ENCODE data around the gene DESI2. TPM values are rescaled to one million over a fixed set of nuclear protein-coding genes. Genes with fewer than 3 reads are reported as not detected.
A peak's percentile ranks its signal among the peaks of the same experiment; 100 is the strongest.

Gene DESI2
- polyA plus RNA-seq, 1 of the 3 experiments (the other 2 are of a cell fraction): 14.0 TPM

DNA sequence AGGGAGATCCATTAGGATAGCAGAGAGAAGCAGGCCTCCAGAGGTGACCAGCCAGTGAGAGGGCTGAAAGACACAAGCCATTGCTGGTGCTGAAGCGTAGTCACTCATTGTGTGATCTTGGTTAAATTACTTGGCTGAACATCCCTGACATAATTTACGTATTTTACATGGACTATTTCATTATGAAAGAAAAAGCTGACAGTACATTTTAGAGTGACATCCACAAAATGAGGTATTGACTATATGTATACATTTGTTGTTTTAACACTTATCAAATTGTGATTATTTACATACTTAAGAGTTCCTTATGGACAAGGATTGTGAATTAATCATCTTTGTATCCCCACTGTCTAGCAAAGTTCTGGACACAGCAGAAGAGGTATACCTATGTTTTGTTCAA, 14.9 kb downstream of the DESI2 start:
- Histone ChIP-seq H3K4me2 (no peak overlapping the region), H3K79me2 (ENCODE audit: insufficient read depth) (peaks cover 93% of the 10 kb centered on the region), H3K36me3 (replicated peaks in 1 of 2; ENCODE audit: control insufficient read depth in 1 of 2, insufficient read depth in 2 of 2, low read length in 1 of 2) (peaks cover 5% of the 10 kb centered on the region in 2 experiments), H3K27ac (ENCODE audit: low read depth in 2 of 2, low read length in 1 of 2) (no peak overlapping the region), H3F3A (replicated peaks; ENCODE audit: insufficient read depth) (peaks cover 4% of the 10 kb centered on the region), H3K9ac (no peak overlapping the region), H3K9me2 (no peaks in the 10 kb centered on the region), H2AFZ (ENCODE audit: low read depth) (no peak overlapping the region), H3K27me3 (ENCODE audit: insufficient read depth) (no peaks in the 10 kb centered on the region), H3K4me3 (ENCODE audit: low read depth in 2 of 2, low read length in 1 of 2) (no peak overlapping the region), H4K20me1 (ENCODE audit: insufficient read depth) (peaks cover 11% of the 10 kb centered on the region; the same call in 1 of the 2 replicates), H3K4me1 (ENCODE audit: control insufficient read depth in 1 of 2, insufficient read depth in 2 of 2, low read depth in 1 of 2, low read length in 1 of 2) (peaks cover under 1 to 4% of the 10 kb centered on the region in 2 experiments; a peak in 3 of 4 replicates), H3K9me3 (no peaks in the 10 kb centered on the region)
- CTCF ChIA-PET: no interaction called here
- POLR2A ChIA-PET: no interaction called here
- TF ChIP-seq FOSL2 (IDR thresholded peaks at IDR 0.05; ENCODE audit: borderline replicate concordance, low read depth) (no peak), FOXJ3 (CRISPR knock-in tag; IDR thresholded peaks at IDR 0.05) (no peak), FOXM1 (IDR thresholded peaks at IDR 0.05; ENCODE audit: low read depth) (no peak), POLR2AphosphoS5 (IDR thresholded peaks at IDR 0.05; ENCODE audit: low read depth, low read length) (no peak), NFIC (IDR thresholded peaks at IDR 0.05; ENCODE audit: borderline replicate concordance) (no peak), TAF1 (IDR thresholded peaks at IDR 0.05; ENCODE audit: borderline replicate concordance, low read depth, low read length) (no peak), NRF1 (IDR thresholded peaks at IDR 0.05; ENCODE audit: low read depth, low read length) (no peak), TCF12 (IDR thresholded peaks at IDR 0.05) (no peak)
- TF ChIP-seq, protein P1, sequence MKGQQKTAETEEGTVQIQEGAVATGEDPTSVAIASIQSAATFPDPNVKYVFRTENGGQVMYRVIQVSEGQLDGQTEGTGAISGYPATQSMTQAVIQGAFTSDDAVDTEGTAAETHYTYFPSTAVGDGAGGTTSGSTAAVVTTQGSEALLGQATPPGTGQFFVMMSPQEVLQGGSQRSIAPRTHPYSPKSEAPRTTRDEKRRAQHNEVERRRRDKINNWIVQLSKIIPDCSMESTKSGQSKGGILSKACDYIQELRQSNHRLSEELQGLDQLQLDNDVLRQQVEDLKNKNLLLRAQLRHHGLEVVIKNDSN (IDR thresholded peaks at IDR 0.05; ENCODE audit: borderline replicate concordance, low read depth): no peak
- WGBS (ENCODE audit: low lambda C conversion rate): 96% methylated on average over 2 of the region's 2 CpGs
- DNase-seq: no peak

DNA sequence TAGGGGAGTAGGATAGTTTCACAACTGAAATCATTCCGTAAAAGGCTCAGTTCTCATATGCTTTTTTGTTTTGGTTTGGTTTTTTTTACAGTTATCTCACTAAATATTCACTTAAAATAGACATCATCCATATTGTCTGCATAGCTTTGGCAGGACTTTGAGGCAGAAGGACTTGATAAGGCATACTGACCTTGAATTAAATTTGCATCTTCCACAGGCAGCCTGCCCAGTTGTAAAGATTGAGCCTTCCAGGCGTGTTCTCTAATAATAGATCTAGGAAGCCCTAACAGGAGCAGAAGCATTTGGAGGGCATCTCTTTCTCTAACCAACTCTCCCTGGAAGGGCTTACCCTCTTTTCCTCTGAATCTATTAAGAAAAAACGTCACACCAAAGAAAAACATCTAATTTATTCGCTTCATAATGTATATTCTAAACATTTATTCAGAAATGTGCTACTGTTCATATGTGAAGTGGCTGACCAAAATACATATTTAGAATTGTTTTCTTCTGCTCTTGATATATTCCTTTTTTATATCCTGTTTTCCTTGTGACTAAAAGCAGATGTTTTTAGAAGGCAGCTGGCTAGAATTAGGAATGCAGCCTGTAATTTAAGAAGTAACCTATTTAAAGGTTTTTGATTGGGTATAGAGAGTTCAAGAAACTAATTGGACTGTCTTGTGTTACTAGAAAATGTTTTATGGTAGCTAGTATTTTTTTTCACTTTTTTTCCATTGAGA, 20.2 kb downstream of the DESI2 start:
- no peak overlapping the region for H2AFZ ChIP-seq (ENCODE audit: low read depth)
- H3K4me3 ChIP-seq (ENCODE audit: low read depth in 2 of 2, low read length in 1 of 2): no peak overlapping the region
- peak overlapping the region; percentile 48 to 87 for H3K27ac ChIP-seq (ENCODE audit: low read depth in 2 of 2, low read length in 1 of 2)
- CTCF ChIA-PET: interaction anchor here (1.4 kb wide), 1 partner anchor 8 kb away, joined by 4 read pairs; no protein-coding TSS in a partner anchor
- H3K9me3 ChIP-seq: no peaks in the 10 kb centered on the region
- H3F3A ChIP-seq (replicated peaks; ENCODE audit: insufficient read depth): peaks cover 17% of the 10 kb centered on the region
- H3K9me2 ChIP-seq: no peaks in the 10 kb centered on the region
- H4K20me1 ChIP-seq (ENCODE audit: insufficient read depth): 0 out of 2 replicates have a peak, but pooled peaks cover 11% of the 10 kb centered on the region
- peaks cover 10 to 12% of the 10 kb centered on the region in 2 experiments; a peak in 3 of 4 replicates for H3K4me1 ChIP-seq (ENCODE audit: control insufficient read depth in 1 of 2, insufficient read depth in 2 of 2, low read depth in 1 of 2, low read length in 1 of 2)
- H3K36me3 ChIP-seq (replicated peaks in 1 of 2; ENCODE audit: control insufficient read depth in 1 of 2, insufficient read depth in 2 of 2, low read length in 1 of 2): peaks cover 5 to 11% of the 10 kb centered on the region in 2 experiments
- 50% methylated on average over 4 of the region's 4 CpGs for WGBS (ENCODE audit: low lambda C conversion rate)
- no peak overlapping the region; the same call in 1 of the 2 replicates for H3K4me2 ChIP-seq
- DNase-seq: peak; percentile 49
- POLR2A ChIA-PET: no interaction called here
- H3K27me3 ChIP-seq (ENCODE audit: insufficient read depth): no peaks in the 10 kb centered on the region
- H3K79me2 ChIP-seq (ENCODE audit: insufficient read depth): peaks cover 79% of the 10 kb centered on the region
- no peak overlapping the region for H3K9ac ChIP-seq
- no peak for TF ChIP-seq NFIC (IDR thresholded peaks at IDR 0.05; ENCODE audit: borderline replicate concordance)
- TF ChIP-seq, protein P2, sequence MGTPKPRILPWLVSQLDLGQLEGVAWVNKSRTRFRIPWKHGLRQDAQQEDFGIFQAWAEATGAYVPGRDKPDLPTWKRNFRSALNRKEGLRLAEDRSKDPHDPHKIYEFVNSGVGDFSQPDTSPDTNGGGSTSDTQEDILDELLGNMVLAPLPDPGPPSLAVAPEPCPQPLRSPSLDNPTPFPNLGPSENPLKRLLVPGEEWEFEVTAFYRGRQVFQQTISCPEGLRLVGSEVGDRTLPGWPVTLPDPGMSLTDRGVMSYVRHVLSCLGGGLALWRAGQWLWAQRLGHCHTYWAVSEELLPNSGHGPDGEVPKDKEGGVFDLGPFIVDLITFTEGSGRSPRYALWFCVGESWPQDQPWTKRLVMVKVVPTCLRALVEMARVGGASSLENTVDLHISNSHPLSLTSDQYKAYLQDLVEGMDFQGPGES (IDR thresholded peaks at IDR 0.05; ENCODE audit: low read depth, low read length): no peak
- TF ChIP-seq, protein P3, sequence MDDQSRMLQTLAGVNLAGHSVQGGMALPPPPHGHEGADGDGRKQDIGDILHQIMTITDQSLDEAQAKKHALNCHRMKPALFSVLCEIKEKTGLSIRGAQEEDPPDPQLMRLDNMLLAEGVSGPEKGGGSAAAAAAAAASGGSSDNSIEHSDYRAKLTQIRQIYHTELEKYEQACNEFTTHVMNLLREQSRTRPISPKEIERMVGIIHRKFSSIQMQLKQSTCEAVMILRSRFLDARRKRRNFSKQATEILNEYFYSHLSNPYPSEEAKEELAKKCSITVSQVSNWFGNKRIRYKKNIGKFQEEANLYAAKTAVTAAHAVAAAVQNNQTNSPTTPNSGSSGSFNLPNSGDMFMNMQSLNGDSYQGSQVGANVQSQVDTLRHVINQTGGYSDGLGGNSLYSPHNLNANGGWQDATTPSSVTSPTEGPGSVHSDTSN (IDR thresholded peaks at IDR 0.05): no peak
- no peak for TF ChIP-seq MEF2A (IDR thresholded peaks at IDR 0.05; ENCODE audit: borderline replicate concordance, low read depth)
- no peak for TF ChIP-seq FOXJ3 (CRISPR knock-in tag; IDR thresholded peaks at IDR 0.05)
- no peak for TF ChIP-seq NRF1 (IDR thresholded peaks at IDR 0.05; ENCODE audit: low read depth, low read length)
- no peak for TF ChIP-seq MXI1 (IDR thresholded peaks at IDR 0.05; ENCODE audit: low read depth, low read length)
- TF ChIP-seq, protein P4, sequence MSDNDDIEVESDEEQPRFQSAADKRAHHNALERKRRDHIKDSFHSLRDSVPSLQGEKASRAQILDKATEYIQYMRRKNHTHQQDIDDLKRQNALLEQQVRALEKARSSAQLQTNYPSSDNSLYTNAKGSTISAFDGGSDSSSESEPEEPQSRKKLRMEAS (IDR thresholded peaks at IDR 0.05; ENCODE audit: low read depth): no peak
- TF ChIP-seq SMC3 (IDR thresholded peaks at IDR 0.05; ENCODE audit: low read depth, low read length): no peak
- no peak for TF ChIP-seq RFX5 (IDR thresholded peaks at IDR 0.05; ENCODE audit: low read length)
- TF ChIP-seq POLR2AphosphoS5 (IDR thresholded peaks at IDR 0.05; ENCODE audit: low read depth, low read length): no peak
- 0 out of 2 replicates have a peak, but pooled peaks have one; percentile 4 for TF ChIP-seq RAD21 (IDR thresholded peaks at IDR 0.05; ENCODE audit: low read length)
- no peak for TF ChIP-seq JUND (IDR thresholded peaks at IDR 0.05)
- TF ChIP-seq TCF12 (IDR thresholded peaks at IDR 0.05): peak; percentile 59
- TF ChIP-seq EP300 (IDR thresholded peaks at IDR 0.05; ENCODE audit: borderline replicate concordance in 1 of 2, low read depth in 1 of 2, low read length in 1 of 2): no peak
- TF ChIP-seq, protein P5, sequence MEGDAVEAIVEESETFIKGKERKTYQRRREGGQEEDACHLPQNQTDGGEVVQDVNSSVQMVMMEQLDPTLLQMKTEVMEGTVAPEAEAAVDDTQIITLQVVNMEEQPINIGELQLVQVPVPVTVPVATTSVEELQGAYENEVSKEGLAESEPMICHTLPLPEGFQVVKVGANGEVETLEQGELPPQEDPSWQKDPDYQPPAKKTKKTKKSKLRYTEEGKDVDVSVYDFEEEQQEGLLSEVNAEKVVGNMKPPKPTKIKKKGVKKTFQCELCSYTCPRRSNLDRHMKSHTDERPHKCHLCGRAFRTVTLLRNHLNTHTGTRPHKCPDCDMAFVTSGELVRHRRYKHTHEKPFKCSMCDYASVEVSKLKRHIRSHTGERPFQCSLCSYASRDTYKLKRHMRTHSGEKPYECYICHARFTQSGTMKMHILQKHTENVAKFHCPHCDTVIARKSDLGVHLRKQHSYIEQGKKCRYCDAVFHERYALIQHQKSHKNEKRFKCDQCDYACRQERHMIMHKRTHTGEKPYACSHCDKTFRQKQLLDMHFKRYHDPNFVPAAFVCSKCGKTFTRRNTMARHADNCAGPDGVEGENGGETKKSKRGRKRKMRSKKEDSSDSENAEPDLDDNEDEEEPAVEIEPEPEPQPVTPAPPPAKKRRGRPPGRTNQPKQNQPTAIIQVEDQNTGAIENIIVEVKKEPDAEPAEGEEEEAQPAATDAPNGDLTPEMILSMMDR (IDR thresholded peaks at IDR 0.05): no peak
- TF ChIP-seq YY1 (IDR thresholded peaks at IDR 0.05; ENCODE audit: low read depth): no peak
- no peak for TF ChIP-seq TEAD4 (IDR thresholded peaks at IDR 0.05; ENCODE audit: borderline replicate concordance, insufficient read depth)
- no peak for TF ChIP-seq FOSL2 (IDR thresholded peaks at IDR 0.05; ENCODE audit: borderline replicate concordance, low read depth)
- no peak for TF ChIP-seq TAF1 (IDR thresholded peaks at IDR 0.05; ENCODE audit: borderline replicate concordance, low read depth, low read length)
